SK-N-SH treated with all-trans-retinoic acid at 6 μM for 48 hours (cell line): ENCODE measurements around the gene PARD3B.

Source experiments
- ATAC-seq: fragments of 200-7000 bp; cut with Tn5 transposase; 3 replicates; pipeline ENCODE4 v1.9.1; 2020; ENCODE audit warnings: mild to moderate bottlenecking, moderate library complexity
- ARNTL ChIP-seq: fragments of 450-650 bp; formaldehyde crosslinking; IDR thresholded peaks from 2 replicates; pipeline ENCODE4 v1.5.0; 2020; ENCODE audit warnings: low read depth, mild to moderate bottlenecking, moderate library complexity, borderline replicate concordance
- BACH2 ChIP-seq: fragments of 250-450 bp; sonication (Bioruptor Pico); IDR thresholded peaks from 2 replicates; pipeline ENCODE4 v1.9.0; 2021; ENCODE audit warnings: mild to moderate bottlenecking, borderline replicate concordance
- CSDC2 ChIP-seq: fragments of 250-450 bp; sonication (Bioruptor Pico); IDR thresholded peaks from 2 replicates; pipeline ENCODE4 v1.5.0; 2020; ENCODE audit warnings: mild to moderate bottlenecking, moderate library complexity
- CSRNP3 ChIP-seq: fragments of 250-450 bp; sonication (Bioruptor Pico); IDR thresholded peaks from 2 replicates; pipeline ENCODE4 v1.5.1; 2021; ENCODE audit warnings: mild to moderate bottlenecking, moderate library complexity
- ESRRG ChIP-seq: fragments of 250-450 bp; sonication (Bioruptor Pico); IDR thresholded peaks from 2 replicates; pipeline ENCODE4 v1.6.1; 2021; ENCODE audit warnings: mild to moderate bottlenecking
- ISL1 ChIP-seq: fragments of 250-450 bp; sonication (Bioruptor Pico); IDR thresholded peaks from 2 replicates; pipeline ENCODE4 v2.1.2; 2022; ENCODE audit warnings: mild to moderate bottlenecking, moderate library complexity
- OSR1 ChIP-seq: fragments of 250-450 bp; sonication (Bioruptor Pico); IDR thresholded peaks from 2 replicates; pipeline ENCODE4 v1.8.0; 2022; ENCODE audit warnings: moderate library complexity, mild to moderate bottlenecking, inconsistent platforms
- PPARA ChIP-seq: fragments of 250-450 bp; sonication (Bioruptor Pico); IDR thresholded peaks from 2 replicates; pipeline ENCODE4 v1.5.0; 2020; ENCODE audit warnings: mild to moderate bottlenecking, borderline replicate concordance
- RARB ChIP-seq: fragments of 250-450 bp; sonication (Bioruptor Pico); IDR thresholded peaks from 2 replicates; pipeline ENCODE4 v1.8.0; 2021; ENCODE audit warnings: mild to moderate bottlenecking, moderate library complexity
- SNAI2 ChIP-seq: fragments of 250-450 bp; sonication (Bioruptor Pico); IDR thresholded peaks from 2 replicates; pipeline ENCODE4 v1.5.0; 2020; ENCODE audit warnings: mild to moderate bottlenecking, moderate library complexity
- TCF4 ChIP-seq: fragments of 250-450 bp; sonication (Bioruptor Pico); IDR thresholded peaks from 2 replicates; pipeline ENCODE4 v1.8.0; 2021; ENCODE audit warnings: mild to moderate bottlenecking, moderate library complexity, borderline replicate concordance
- TOX ChIP-seq: fragments of 250-450 bp; sonication (Bioruptor Pico); IDR thresholded peaks from 2 replicates; pipeline ENCODE4 v1.8.0; 2021; ENCODE audit warnings: mild to moderate bottlenecking, moderate library complexity, borderline replicate concordance
- ZC3H10 ChIP-seq: fragments of 250-450 bp; sonication (Bioruptor Pico); IDR thresholded peaks from 2 replicates; pipeline ENCODE4 v1.5.1; 2021; ENCODE audit warnings: mild to moderate bottlenecking, moderate library complexity
- ZNF565 ChIP-seq: fragments of 450-650 bp; formaldehyde crosslinking; conservative IDR thresholded peaks from 2 replicates; pipeline ENCODE4 v1.5.0; 2020; ENCODE audit warnings: low read depth, mild to moderate bottlenecking, moderate library complexity
- ZNF70 ChIP-seq: fragments of 450-650 bp; formaldehyde crosslinking; IDR thresholded peaks from 2 replicates; pipeline ENCODE4 v1.5.0; 2020; ENCODE audit warnings: mild to moderate bottlenecking, moderate library complexity
- TF ChIP-seq, protein P1 (sequence below): fragments of 250-450 bp; sonication (Bioruptor Pico); IDR thresholded peaks from 2 replicates; pipeline ENCODE4 v1.5.0; 2020; ENCODE audit warnings: mild to moderate bottlenecking, moderate library complexity
- TF ChIP-seq, protein P2 (sequence below): fragments of 250-450 bp; sonication (Bioruptor Pico); IDR thresholded peaks from 2 replicates; pipeline ENCODE4 v1.5.1; 2020; ENCODE audit warnings: low read depth, mild to moderate bottlenecking, moderate library complexity
- TF ChIP-seq, protein P3 (sequence below): fragments of 250-450 bp; sonication (Bioruptor Pico); IDR thresholded peaks from 2 replicates; pipeline ENCODE4 v1.8.0; 2020; ENCODE audit warnings: mild to moderate bottlenecking, moderate library complexity, borderline replicate concordance

Gene PARD3B

DNA sequence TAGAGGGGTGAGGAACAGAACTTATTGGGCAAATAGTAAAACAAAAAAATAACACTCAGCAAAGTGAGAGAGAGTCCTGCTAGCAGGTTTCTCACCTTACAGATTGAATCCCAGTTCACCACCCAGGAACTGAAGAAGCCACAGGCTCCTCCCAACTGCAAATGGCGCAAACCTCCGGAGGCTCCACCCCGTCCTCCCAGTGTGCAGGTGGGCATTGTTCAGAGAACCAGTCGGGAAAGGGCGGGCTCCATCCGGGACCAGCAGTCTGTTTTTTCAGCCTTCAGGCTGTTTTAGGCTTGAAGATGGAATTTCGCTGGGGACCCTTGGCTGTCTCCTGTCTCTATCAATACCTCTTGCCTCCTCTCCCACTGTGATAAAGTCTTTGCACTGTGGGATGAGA lies 317.5 kb downstream of the PARD3B start:
- no peak for ATAC-seq

DNA sequence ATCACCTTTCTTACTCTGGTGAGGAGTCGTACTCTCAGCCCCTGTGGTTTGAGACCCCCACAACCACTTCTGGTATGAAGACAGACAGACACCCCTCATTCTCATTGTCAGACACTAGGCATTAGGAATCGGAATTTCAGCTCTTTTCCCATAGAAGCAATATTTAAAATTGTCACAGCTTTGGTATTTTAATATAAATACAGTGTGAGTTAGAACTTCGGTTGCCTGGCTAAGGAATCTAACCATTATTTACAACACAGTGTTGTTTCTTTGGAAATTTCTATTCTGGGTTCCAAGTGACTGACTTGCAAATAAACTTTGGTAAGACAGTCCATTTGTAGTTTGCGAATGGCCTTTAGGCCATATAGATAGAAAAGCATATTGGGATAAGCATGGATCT lies 318.1 kb downstream of the PARD3B start:
- ATAC-seq: no peak
- TF ChIP-seq ZNF70: no peak
- TF ChIP-seq, protein P1, sequence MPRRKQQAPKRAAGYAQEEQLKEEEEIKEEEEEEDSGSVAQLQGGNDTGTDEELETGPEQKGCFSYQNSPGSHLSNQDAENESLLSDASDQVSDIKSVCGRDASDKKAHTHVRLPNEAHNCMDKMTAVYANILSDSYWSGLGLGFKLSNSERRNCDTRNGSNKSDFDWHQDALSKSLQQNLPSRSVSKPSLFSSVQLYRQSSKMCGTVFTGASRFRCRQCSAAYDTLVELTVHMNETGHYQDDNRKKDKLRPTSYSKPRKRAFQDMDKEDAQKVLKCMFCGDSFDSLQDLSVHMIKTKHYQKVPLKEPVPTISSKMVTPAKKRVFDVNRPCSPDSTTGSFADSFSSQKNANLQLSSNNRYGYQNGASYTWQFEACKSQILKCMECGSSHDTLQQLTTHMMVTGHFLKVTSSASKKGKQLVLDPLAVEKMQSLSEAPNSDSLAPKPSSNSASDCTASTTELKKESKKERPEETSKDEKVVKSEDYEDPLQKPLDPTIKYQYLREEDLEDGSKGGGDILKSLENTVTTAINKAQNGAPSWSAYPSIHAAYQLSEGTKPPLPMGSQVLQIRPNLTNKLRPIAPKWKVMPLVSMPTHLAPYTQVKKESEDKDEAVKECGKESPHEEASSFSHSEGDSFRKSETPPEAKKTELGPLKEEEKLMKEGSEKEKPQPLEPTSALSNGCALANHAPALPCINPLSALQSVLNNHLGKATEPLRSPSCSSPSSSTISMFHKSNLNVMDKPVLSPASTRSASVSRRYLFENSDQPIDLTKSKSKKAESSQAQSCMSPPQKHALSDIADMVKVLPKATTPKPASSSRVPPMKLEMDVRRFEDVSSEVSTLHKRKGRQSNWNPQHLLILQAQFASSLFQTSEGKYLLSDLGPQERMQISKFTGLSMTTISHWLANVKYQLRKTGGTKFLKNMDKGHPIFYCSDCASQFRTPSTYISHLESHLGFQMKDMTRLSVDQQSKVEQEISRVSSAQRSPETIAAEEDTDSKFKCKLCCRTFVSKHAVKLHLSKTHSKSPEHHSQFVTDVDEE (CRISPR knock-in tag): no peak
- TF ChIP-seq RARB: no peak
- no peak for TF ChIP-seq ISL1 (CRISPR knock-in tag)
- no peak for TF ChIP-seq OSR1
- TF ChIP-seq, protein P2, sequence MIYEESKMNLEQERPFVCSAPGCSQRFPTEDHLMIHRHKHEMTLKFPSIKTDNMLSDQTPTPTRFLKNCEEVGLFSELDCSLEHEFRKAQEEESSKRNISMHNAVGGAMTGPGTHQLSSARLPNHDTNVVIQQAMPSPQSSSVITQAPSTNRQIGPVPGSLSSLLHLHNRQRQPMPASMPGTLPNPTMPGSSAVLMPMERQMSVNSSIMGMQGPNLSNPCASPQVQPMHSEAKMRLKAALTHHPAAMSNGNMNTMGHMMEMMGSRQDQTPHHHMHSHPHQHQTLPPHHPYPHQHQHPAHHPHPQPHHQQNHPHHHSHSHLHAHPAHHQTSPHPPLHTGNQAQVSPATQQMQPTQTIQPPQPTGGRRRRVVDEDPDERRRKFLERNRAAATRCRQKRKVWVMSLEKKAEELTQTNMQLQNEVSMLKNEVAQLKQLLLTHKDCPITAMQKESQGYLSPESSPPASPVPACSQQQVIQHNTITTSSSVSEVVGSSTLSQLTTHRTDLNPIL: no peak
- TF ChIP-seq PPARA (CRISPR knock-in tag): no peak
- no peak for TF ChIP-seq BACH2 (CRISPR knock-in tag)
- TF ChIP-seq, protein P3, sequence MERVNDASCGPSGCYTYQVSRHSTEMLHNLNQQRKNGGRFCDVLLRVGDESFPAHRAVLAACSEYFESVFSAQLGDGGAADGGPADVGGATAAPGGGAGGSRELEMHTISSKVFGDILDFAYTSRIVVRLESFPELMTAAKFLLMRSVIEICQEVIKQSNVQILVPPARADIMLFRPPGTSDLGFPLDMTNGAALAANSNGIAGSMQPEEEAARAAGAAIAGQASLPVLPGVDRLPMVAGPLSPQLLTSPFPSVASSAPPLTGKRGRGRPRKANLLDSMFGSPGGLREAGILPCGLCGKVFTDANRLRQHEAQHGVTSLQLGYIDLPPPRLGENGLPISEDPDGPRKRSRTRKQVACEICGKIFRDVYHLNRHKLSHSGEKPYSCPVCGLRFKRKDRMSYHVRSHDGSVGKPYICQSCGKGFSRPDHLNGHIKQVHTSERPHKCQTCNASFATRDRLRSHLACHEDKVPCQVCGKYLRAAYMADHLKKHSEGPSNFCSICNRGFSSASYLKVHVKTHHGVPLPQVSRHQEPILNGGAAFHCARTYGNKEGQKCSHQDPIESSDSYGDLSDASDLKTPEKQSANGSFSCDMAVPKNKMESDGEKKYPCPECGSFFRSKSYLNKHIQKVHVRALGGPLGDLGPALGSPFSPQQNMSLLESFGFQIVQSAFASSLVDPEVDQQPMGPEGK: no peak

More for the DNA sequence above, 317.5 kb downstream of the PARD3B start:
- TF ChIP-seq ZC3H10 (CRISPR knock-in tag) (no peak), TOX (CRISPR knock-in tag) (no peak), ARNTL (no peak), CSDC2 (no peak), TCF4 (CRISPR knock-in tag) (no peak), OSR1 (no peak), SNAI2 (CRISPR knock-in tag) (no peak), CSRNP3 (CRISPR knock-in tag) (no peak), ZNF70 (no peak), ESRRG (CRISPR knock-in tag) (no peak), ZNF565 (CRISPR knock-in tag) (no peak), ISL1 (CRISPR knock-in tag) (no peak), PPARA (CRISPR knock-in tag) (no peak)
- TF ChIP-seq, protein P1 (CRISPR knock-in tag): no peak
- TF ChIP-seq, protein P2: no peak
- TF ChIP-seq, all 23 proteins: peak for 0
